ENCODE measurements around the gene HIPK2.

The HIPK2 gene

GRCh38 chr7:139523968-139524815 lies 253.6 kb downstream of the HIPK2 start:
- no peak for DNase-seq

DNA sequence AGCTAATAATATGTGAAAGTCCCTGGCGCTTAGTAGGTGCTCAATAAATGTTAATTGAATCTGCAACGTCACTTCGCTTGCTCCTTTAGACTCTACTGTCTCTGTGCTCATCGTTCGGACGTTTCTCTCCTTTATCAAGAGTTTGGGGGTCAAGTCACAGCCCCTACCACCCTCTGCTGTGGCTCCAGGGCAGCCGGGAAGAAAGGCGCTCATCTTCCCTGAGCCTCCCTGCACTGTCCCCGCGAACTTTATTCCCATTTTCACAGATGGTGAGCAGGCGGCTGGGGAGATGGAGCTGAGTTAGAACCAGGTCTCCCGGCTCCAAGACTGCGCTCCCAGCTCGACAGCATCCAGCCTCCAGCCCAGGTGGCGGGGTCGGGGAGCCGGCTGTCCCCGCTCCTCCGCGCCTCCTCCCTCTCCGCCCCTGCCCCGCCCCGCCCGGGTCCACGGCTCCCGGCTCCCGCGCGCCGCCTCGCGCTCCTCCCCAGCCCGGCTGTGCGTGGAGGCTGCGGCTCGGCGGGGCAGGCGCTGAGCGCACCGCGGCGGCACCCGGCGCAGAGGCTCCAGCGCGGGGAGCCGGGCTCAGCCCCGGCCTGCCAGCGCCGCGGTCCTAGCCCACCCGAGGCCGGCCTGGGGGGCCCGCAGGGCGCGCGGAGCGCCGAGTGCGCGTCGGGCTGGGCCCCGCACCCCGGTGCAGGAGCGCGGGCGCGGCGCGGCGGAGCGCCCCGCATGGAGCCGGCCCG lies 254.4 kb downstream of the HIPK2 start, which contains the start of gene CLEC2L:
CLEC2L (plus strand) TSS at position 487 of the 743 bp plus-strand sequence; CDS start at position 730, 243 bp downstream.
- no peak for DNase-seq

DNA sequence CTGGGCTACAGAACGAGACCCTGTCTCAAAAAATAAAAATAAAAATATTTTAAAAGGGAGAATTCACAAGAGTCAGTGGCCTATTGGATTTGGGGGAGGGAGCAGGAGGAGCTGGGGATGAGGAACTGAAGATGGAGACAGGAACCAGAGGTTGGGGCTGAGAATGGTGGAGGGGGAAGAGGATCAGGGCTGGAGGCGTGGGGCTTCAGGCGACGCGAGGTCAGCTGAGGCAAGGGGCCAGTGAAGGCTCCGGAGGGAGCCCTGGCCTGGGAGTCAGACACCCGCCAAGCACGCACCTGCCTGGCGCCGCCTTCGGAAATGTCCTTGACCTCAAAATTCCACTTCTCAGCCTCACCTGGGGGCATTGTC lies 255.0 kb downstream of the HIPK2 start:
- DNase-seq: no peak

DNA sequence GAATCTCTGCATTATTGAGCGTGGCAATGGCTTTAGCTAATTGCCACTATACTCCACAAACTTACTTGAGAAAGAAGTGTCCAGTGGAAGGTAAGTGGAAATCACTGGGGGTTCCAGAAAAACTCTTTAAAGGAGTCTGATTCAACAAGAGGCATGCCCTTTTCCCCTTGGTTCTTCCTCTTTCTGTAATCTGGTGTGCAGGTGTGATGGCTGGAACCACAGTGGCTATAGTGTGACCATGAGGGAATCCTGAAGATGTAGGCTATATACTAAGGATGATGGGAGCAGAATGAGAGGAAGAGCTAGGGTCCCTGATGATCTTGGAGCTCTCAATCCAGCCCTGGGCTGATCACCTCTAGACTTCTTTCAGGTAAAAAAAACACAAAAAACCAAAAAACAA lies 256.4 kb downstream of the HIPK2 start:
- DNase-seq: no peak

GRCh38 chr7:139515266-139515665 lies 262.5 kb downstream of the HIPK2 start:
- no peak for DNase-seq

All from NCI-H226 (cell line).